GM12878 (cell line): ENCODE measurements around the gene PLSCR1. TPM values are rescaled to one million over a fixed set of nuclear protein-coding genes. Genes with fewer than 3 reads are reported as not detected.
A peak's percentile ranks its signal among the peaks of the same experiment; 100 is the strongest.

Experiments used
- ATAC-seq: fragments of 200-7000 bp; cut with Tn5 transposase; 3 replicates; pipeline ENCODE4 v1.9.1; 2020; ENCODE audit warnings: mild to moderate bottlenecking, moderate library complexity
- BruUV-seq: library from RNA; stranded (reverse); fragments of 400-500 nt; replicated peaks from 2 replicates; lab custom pipeline; 2021; lab: Mats Ljungman, UMichigan
- CTCF ChIA-PET: fragments of 300-600 bp; sonication (Branson Sonifier 250); formaldehyde crosslinking; extraction: SDS; loops from one replicate; lab custom pipeline; 2021; ENCODE audit warnings: inconsistent platforms; lab: Yijun Ruan, JAX
- POLR2A ChIA-PET: fragments of 350-600 bp; formaldehyde crosslinking; extraction: SDS; loops from one replicate; lab custom pipeline; 2021; ENCODE audit warnings: inconsistent platforms; lab: Charles Lee
- RAD21 ChIA-PET: fragments of 300-600 bp; sonication (Branson Sonifier 250); formaldehyde crosslinking; loops from one replicate; lab custom pipeline; 2023; ENCODE audit warnings: antibody characterized with exemption; ENCODE audit not compliant: unreplicated experiment; lab: Charles Lee
- SMC1A ChIA-PET: fragments of 300-600 bp; sonication (Branson Sonifier 250); formaldehyde crosslinking; loops from one replicate; lab custom pipeline; 2023; ENCODE audit not compliant: unreplicated experiment, uncharacterized antibody; lab: Charles Lee
- DNase-seq: peaks from one replicate; pipeline ENCODE4 v3.0.0-alpha.2; 2011; ENCODE audit warnings: low read depth, low spot score
- FAIRE-seq: peaks from 3 replicates; lab custom pipeline; 2011; peaks lifted over from hg19 to GRCh38; lab: Jason Lieb, UNC
- H2AFZ ChIP-seq: 2 replicates; pipeline ENCODE4 v1.6.0; 2011; ENCODE audit warnings: low read depth, low read length, control low read depth; ENCODE audit not compliant: control insufficient read depth
- H3K27ac ChIP-seq: 2 replicates; pipeline ENCODE4 v1.5.1; 2011; ENCODE audit warnings: control low read depth; ENCODE audit not compliant: control insufficient read depth, insufficient read depth
- H3K27me3 ChIP-seq, 2 experiments: replicated peaks in 1 of 2; 2 replicates each; pipeline versions ENCODE4 v1.6.0 to v1.6.1; 2011; ENCODE audit warnings: low read length in 1 of 2; ENCODE audit not compliant: control insufficient read depth in 2 of 2, insufficient read depth in 2 of 2
- H3K36me3 ChIP-seq, 2 experiments: 2 replicates each; pipeline ENCODE4 v1.5.1; 2011; ENCODE audit warnings: low read length in 1 of 2; ENCODE audit not compliant: control insufficient read depth in 2 of 2, insufficient read depth in 2 of 2
- H3K4me1 ChIP-seq: 2 replicates; pipeline ENCODE4 v1.6.1; 2011; ENCODE audit warnings: mild to moderate bottlenecking, low read length, moderate library complexity, mixed read lengths; ENCODE audit not compliant: control insufficient read depth, insufficient read depth
- H3K4me2 ChIP-seq: 2 replicates; pipeline ENCODE4 v1.6.0; 2011; ENCODE audit warnings: control low read depth; ENCODE audit not compliant: control insufficient read depth, insufficient read depth
- H3K4me3 ChIP-seq: fragments of 200-600 bp; sonication (generic); 2 replicates; pipeline ENCODE4 v1.5.1; 2016
- H3K79me2 ChIP-seq: 2 replicates; pipeline ENCODE4 v1.6.0; 2011; ENCODE audit warnings: low read length; ENCODE audit not compliant: control insufficient read depth, insufficient read depth
- H3K9ac ChIP-seq: 2 replicates; pipeline ENCODE4 v1.8.0; 2011; ENCODE audit warnings: low read length, control low read depth, mixed read lengths; ENCODE audit not compliant: control insufficient read depth, insufficient read depth
- H3K9me3 ChIP-seq: replicated peaks from 3 replicates; pipeline ENCODE4 v1.5.1; 2011; ENCODE audit warnings: mild to moderate bottlenecking, low read length; ENCODE audit not compliant: control insufficient read depth, insufficient read depth
- H4K20me1 ChIP-seq: 2 replicates; pipeline ENCODE4 v1.6.0; 2011; ENCODE audit not compliant: control insufficient read depth, insufficient read depth
- ATF2 ChIP-seq: IDR thresholded peaks from 2 replicates; pipeline ENCODE4 v1.6.1; 2012; ENCODE audit warnings: low read length, inconsistent platforms
- BRCA1 ChIP-seq: IDR thresholded peaks from 2 replicates; pipeline ENCODE4 v1.6.1; 2011; ENCODE audit warnings: low read depth, low read length, improper control_type of control experiment
- DPF2 ChIP-seq: fragments of 450-650 bp; IDR thresholded peaks from 2 replicates; pipeline ENCODE4 v1.6.1; 2017; ENCODE audit warnings: mild to moderate bottlenecking
- FOS ChIP-seq: IDR thresholded peaks from 3 replicates; pipeline ENCODE4 v1.6.1; 2011; ENCODE audit warnings: borderline replicate concordance; ENCODE audit not compliant: insufficient read length; ENCODE audit errors: extremely low read depth
- HDGF ChIP-seq: fragments of 450-650 bp; IDR thresholded peaks from 2 replicates; pipeline ENCODE4 v1.6.1; 2016; ENCODE audit warnings: antibody characterized with exemption
- NR2C2 ChIP-seq: IDR thresholded peaks from 2 replicates; pipeline ENCODE4 v1.6.1; 2011; ENCODE audit warnings: borderline replicate concordance, low read depth; ENCODE audit not compliant: control insufficient read depth, insufficient read length
- NR2F1 ChIP-seq: fragments of 450-650 bp; conservative IDR thresholded peaks from 2 replicates; pipeline ENCODE4 v1.6.1; 2017; ENCODE audit warnings: mild to moderate bottlenecking
- PAX8 ChIP-seq: fragments of 450-650 bp; IDR thresholded peaks from 2 replicates; pipeline ENCODE4 v1.6.1; 2017; ENCODE audit warnings: mild to moderate bottlenecking, moderate library complexity
- RUNX3 ChIP-seq: IDR thresholded peaks from 2 replicates; pipeline ENCODE4 v1.6.1; 2012; ENCODE audit warnings: low read length, inconsistent platforms
- SMAD1 ChIP-seq: fragments of 450-650 bp; IDR thresholded peaks from 2 replicates; pipeline ENCODE4 v1.6.1; 2018; ENCODE audit warnings: mild to moderate bottlenecking, low read depth; ENCODE audit not compliant: partially characterized antibody
- SMAD5 ChIP-seq: IDR thresholded peaks from 2 replicates; pipeline ENCODE4 v1.6.1; 2016; ENCODE audit warnings: antibody characterized with exemption, low read depth
- SMARCA5 ChIP-seq: fragments of 450-650 bp; IDR thresholded peaks from 2 replicates; pipeline ENCODE4 v1.6.1; 2017; ENCODE audit warnings: mild to moderate bottlenecking
- SPI1 ChIP-seq: IDR thresholded peaks from 2 replicates; pipeline ENCODE4 v1.6.1; 2011; ENCODE audit warnings: low read depth, mild to moderate bottlenecking, low read length, moderate library complexity, borderline replicate concordance; ENCODE audit not compliant: insufficient read depth
- STAT3 ChIP-seq: IDR thresholded peaks from 2 replicates; pipeline ENCODE4 v1.6.1; 2011; ENCODE audit warnings: low read depth, low read length, improper control_type of control experiment
- TAF1 ChIP-seq: IDR thresholded peaks from 2 replicates; pipeline ENCODE4 v1.6.1; 2011; ENCODE audit warnings: mild to moderate bottlenecking, low read depth, low read length, borderline replicate concordance
- TCF3 ChIP-seq: IDR thresholded peaks from 2 replicates; pipeline ENCODE4 v1.6.1; 2012; ENCODE audit warnings: low read depth, mild to moderate bottlenecking, low read length, borderline replicate concordance; ENCODE audit not compliant: insufficient read depth
- ZBTB40 ChIP-seq: fragments of 450-650 bp; IDR thresholded peaks from 2 replicates; pipeline ENCODE4 v1.6.1; 2016; ENCODE audit warnings: mild to moderate bottlenecking, moderate library complexity, borderline replicate concordance
- ZNF274 ChIP-seq: IDR thresholded peaks from one replicate; pipeline ENCODE4 v1.8.0; 2011; ENCODE audit not compliant: insufficient read length, insufficient read depth
- ZSCAN29 ChIP-seq: fragments of 450-650 bp; IDR thresholded peaks from 2 replicates; pipeline ENCODE4 v1.6.1; 2017; ENCODE audit warnings: mild to moderate bottlenecking, moderate library complexity
- WGBS: methylation state at CpG from one replicate; pipeline ENCODE4 v1.1.6; 2016; ENCODE audit warnings: low lambda C conversion rate; ENCODE audit not compliant: insufficient replicate concordance, insufficient coverage; ENCODE audit errors: missing lambda C conversion rate; 5-methylcytosine and 5-hydroxymethylcytosine counted together
- in situ Hi-C: fragments of 300-500 bp; cut with MboI; formaldehyde crosslinking; loops from 9 replicates; pipeline ENCODE4 v1.14.3; 2018; ENCODE audit warnings: mixed read lengths
- intact Hi-C: fragments of 100-400 bp; cut with micrococcal nuclease; formaldehyde crosslinking; loops from one replicate; pipeline ENCODE4 v1.14.2; 2022; ENCODE audit not compliant: unreplicated experiment
- polyA plus RNA-seq, 11 experiments: library from polyadenylated mRNA; depleted of rRNA in 4 of 11; unstranded in 6 of 11; stranded (reverse) in 5 of 11; fragments of >200 nt; fragmentation: Nextera tagmentation in 4 of 11; fragmentation: Illumina TruSeq in 1 of 11; extraction: Ambion mirVana in 4 of 11; extraction: Trizol in 1 of 11; gene quantifications; 1 replicate in 1 of 11; 2 replicates in 10 of 11; pipeline versions ENCODE4 v1.2.1 to v1.2.3, GENCODE V29; 2011 to 2016; ENCODE audit warnings: inconsistent platforms in 2 of 11, missing spikeins in 2 of 11, low read depth in 1 of 11
- total RNA-seq, 4 experiments: library from RNA; depleted of rRNA in 3 of 4; stranded (reverse); fragments of >200 nt in 3 of 4; fragmentation: Illumina TruSeq in 1 of 4; extraction: Trizol in 1 of 4; gene quantifications; 2 replicates each; pipeline versions ENCODE4 v1.2.1 to v1.2.3, GENCODE V29; 2013 to 2021

Gene PLSCR1
- total and polyA plus RNA-seq, 10 of the 15 experiments (the other 5 are each of a cell fraction or from before 2014, with no cell fraction given), result 35.4 to 77.8 (median 41.1) TPM

DNA sequence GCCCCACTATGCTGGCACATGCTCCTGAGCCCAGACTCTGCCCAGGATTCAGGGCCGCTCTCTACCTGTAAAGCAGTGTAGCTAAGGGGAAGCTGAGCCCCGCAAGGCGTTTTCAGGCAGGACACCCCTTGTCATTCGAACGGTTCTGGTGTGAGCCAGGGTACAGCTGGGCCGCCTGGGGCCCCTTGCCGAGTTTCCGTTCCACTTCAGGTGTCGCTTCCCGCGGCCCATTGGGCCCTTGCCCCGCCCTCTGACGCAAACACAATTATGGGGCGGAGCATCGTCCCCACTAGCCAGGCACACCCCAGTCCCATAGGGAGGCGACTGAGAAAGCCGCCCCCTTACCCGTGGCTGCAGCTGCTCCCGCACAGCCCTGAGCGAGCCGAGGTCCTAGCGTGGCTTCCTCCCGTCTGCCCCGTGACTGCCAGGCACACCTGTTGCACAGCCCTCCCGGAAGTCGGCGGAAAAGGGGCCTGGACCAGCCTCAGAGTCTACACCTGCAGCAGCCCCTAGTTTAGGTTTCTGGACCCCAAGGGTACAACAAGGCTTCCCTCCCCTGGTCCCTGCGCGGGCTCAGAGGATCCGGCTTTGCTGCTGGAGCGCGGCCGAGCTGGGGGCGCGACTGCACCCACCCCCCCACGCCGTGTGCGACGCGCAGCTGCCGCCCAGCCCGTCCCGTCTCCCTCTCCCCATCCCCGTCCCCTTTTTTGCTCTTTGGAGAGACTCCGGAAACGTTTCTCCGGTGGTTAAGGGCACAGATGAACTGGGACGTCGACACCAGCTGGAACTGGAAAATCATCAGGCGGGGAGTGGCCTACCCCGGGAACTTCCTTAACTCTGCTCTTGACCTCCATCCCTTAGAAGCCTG is 75.0 kb downstream of the PLSCR1 start, which contains the start of gene PLSCR2:
TSS of gene PLSCR2 (minus strand) at position 412 of the 868 bp plus-strand sequence. CDS start 9,657 bp downstream, outside the sequence.
- peaks cover 4% of the 10 kb centered on the region; the same call in 1 of the 2 replicates for H3K4me1 ChIP-seq
- DNase-seq (peak; percentile 8), ATAC-seq (peak; percentile 95), FAIRE-seq (peak; percentile 57)
- no peaks in the 10 kb centered on the region for H4K20me1 ChIP-seq
- intact Hi-C loops (loop anchor here (5.0 kb wide), 1 partner anchor 73 kb away; the partner anchor contains the start of gene PLSCR1), in situ Hi-C loops (no loop called here)
- peak within 1 kb of the TSS; percentile 24; the same call in 1 of the 2 replicates for H3K9ac ChIP-seq
- ChIA-PET SMC1A (interaction anchor here (1.9 kb wide), 1 partner anchor 75 kb away, joined by 9 read pairs; the partner anchor contains the start of gene PLSCR1), RAD21 (no interaction called here), POLR2A (no interaction called here), CTCF (interaction anchor here (1.3 kb wide), 1 partner anchor 50 kb away, joined by 3 read pairs; no protein-coding TSS in a partner anchor)
- no TSS peak for BruUV-seq
- no peaks in the 10 kb centered on the region for H3K27me3 ChIP-seq
- no peak within 1 kb of the TSS for H3K27ac ChIP-seq
- H3K79me2 ChIP-seq, result no peaks in the 10 kb centered on the region
- H2AFZ ChIP-seq, result peak within 1 kb of the TSS; percentile 88
- peak within 1 kb of the TSS; percentile 52; the same call in 1 of the 2 replicates for H3K4me3 ChIP-seq
- H3K36me3 ChIP-seq, result no peaks in the 10 kb centered on the region
- 8% methylated on average over 39 of the region's 51 CpGs for WGBS
- H3K4me2 ChIP-seq, result peak within 1 kb of the TSS; percentile 95
- H3K9me3 ChIP-seq, result no peaks in the 10 kb centered on the region
- no peak for TF ChIP-seq DPF2
- no peak for TF ChIP-seq ZNF274
- TF ChIP-seq ZSCAN29, result no peak
- TF ChIP-seq SPI1, result no peak
- no peak for TF ChIP-seq STAT3
- 0 out of 2 replicates have a peak, but pooled peaks have one; percentile 48 for TF ChIP-seq TCF3
- no peak for TF ChIP-seq PAX8
- no peak for TF ChIP-seq BRCA1
- TF ChIP-seq SMAD1, result no peak
- TF ChIP-seq HDGF, result no peak
- no peak for TF ChIP-seq SMAD5
- TF ChIP-seq SMARCA5, result no peak
- no peak for TF ChIP-seq NR2C2
- TF ChIP-seq TAF1, result no peak
- no peak for TF ChIP-seq NR2F1
- TF ChIP-seq RUNX3, result no peak
- no peak for TF ChIP-seq FOS
- TF ChIP-seq ZBTB40, result no peak
- TF ChIP-seq ATF2, result no peak
